Chondrocyte (in vitro differentiated cells): ENCODE results near the gene DRC3. TPM values are rescaled to one million over a fixed set of nuclear protein-coding genes. Genes with fewer than 3 reads are reported as not detected.

ENCODE experiments used
- DNase-seq: peaks from one replicate; pipeline ENCODE4 v3.0.0; 2021; ENCODE audit warnings: mixed read lengths, low spot score
- H3K27ac Mint-ChIP-seq: one replicate; pipeline ENCODE4 v1.8.0; 2021; ENCODE audit warnings: mild to moderate bottlenecking, moderate library complexity, mixed read lengths; ENCODE audit not compliant: unreplicated experiment
- H3K27me3 Mint-ChIP-seq: 2 replicates; pipeline ENCODE4 v1.8.0; 2021; ENCODE audit warnings: low read depth, mixed read lengths
- H3K36me3 Mint-ChIP-seq: 2 replicates; pipeline ENCODE4 v1.8.0; 2021; ENCODE audit warnings: low read depth, mixed read lengths
- H3K4me1 Mint-ChIP-seq: 2 replicates; pipeline ENCODE4 v1.8.0; 2021; ENCODE audit warnings: low read depth, mild to moderate bottlenecking, mixed read lengths
- H3K4me3 Mint-ChIP-seq: one replicate; pipeline ENCODE4 v1.8.0; 2021; ENCODE audit warnings: mild to moderate bottlenecking, moderate library complexity, mixed read lengths; ENCODE audit not compliant: unreplicated experiment
- H3K9me3 Mint-ChIP-seq: 2 replicates; pipeline ENCODE4 v1.8.0; 2021; ENCODE audit warnings: low read depth, mixed read lengths
- total RNA-seq: library from RNA; stranded (reverse); gene quantifications from 3 replicates; pipeline ENCODE4 v1.2.1, GENCODE V29; 2021
- TF ChIP-seq, protein P1 (sequence below): fragments of 200-600 bp; sonication (generic); IDR thresholded peaks from 2 replicates; pipeline ENCODE4 v1.5.0; 2021; ENCODE audit warnings: antibody characterized with exemption, mild to moderate bottlenecking, moderate library complexity

DRC3 gene
- total RNA-seq, 1 donor from 2014 or later = 1.2 TPM

DNA sequence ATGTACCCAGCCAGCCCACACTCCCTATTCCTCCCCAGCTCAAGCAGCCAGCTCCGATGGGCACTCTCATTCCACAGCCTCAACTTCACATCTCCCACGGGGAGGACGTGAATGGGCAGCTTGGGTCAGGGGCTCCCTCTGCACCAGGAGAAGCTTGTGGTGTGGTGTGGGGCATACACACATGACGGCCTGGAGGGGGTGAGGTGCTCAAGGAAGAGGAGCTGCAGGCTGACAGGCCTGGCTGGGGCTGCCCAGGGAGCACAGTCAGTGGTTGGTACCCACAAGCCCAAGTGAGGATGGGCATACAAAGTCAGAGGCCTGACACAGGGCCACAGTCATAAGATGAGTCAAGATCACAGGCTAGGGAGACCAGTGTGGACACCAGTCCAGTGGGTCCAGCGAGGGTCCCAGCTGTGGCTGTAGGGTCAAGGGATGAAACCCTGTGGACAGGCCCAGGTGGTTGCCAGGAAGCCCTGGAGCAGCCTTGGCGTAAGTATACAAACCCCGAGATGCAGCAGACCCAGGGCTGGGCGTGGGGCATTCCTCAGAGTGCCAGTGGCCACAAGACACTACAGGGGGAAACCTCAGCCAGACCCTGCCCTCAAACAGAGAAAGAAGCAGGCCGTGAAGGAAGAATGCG, 4.4 kb downstream of the DRC3 start:
- no peaks in the 10 kb centered on the region for H3K9me3 Mint-ChIP-seq
- no peaks in the 10 kb centered on the region for H3K36me3 Mint-ChIP-seq
- peaks cover 8% of the 10 kb centered on the region for H3K4me1 Mint-ChIP-seq
- TF ChIP-seq, protein P1, sequence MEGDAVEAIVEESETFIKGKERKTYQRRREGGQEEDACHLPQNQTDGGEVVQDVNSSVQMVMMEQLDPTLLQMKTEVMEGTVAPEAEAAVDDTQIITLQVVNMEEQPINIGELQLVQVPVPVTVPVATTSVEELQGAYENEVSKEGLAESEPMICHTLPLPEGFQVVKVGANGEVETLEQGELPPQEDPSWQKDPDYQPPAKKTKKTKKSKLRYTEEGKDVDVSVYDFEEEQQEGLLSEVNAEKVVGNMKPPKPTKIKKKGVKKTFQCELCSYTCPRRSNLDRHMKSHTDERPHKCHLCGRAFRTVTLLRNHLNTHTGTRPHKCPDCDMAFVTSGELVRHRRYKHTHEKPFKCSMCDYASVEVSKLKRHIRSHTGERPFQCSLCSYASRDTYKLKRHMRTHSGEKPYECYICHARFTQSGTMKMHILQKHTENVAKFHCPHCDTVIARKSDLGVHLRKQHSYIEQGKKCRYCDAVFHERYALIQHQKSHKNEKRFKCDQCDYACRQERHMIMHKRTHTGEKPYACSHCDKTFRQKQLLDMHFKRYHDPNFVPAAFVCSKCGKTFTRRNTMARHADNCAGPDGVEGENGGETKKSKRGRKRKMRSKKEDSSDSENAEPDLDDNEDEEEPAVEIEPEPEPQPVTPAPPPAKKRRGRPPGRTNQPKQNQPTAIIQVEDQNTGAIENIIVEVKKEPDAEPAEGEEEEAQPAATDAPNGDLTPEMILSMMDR = no peak
- no peak overlapping the region for H3K27ac Mint-ChIP-seq
- no peak for DNase-seq
- H3K27me3 Mint-ChIP-seq = no peaks in the 10 kb centered on the region
- H3K4me3 Mint-ChIP-seq = no peak overlapping the region

DNA sequence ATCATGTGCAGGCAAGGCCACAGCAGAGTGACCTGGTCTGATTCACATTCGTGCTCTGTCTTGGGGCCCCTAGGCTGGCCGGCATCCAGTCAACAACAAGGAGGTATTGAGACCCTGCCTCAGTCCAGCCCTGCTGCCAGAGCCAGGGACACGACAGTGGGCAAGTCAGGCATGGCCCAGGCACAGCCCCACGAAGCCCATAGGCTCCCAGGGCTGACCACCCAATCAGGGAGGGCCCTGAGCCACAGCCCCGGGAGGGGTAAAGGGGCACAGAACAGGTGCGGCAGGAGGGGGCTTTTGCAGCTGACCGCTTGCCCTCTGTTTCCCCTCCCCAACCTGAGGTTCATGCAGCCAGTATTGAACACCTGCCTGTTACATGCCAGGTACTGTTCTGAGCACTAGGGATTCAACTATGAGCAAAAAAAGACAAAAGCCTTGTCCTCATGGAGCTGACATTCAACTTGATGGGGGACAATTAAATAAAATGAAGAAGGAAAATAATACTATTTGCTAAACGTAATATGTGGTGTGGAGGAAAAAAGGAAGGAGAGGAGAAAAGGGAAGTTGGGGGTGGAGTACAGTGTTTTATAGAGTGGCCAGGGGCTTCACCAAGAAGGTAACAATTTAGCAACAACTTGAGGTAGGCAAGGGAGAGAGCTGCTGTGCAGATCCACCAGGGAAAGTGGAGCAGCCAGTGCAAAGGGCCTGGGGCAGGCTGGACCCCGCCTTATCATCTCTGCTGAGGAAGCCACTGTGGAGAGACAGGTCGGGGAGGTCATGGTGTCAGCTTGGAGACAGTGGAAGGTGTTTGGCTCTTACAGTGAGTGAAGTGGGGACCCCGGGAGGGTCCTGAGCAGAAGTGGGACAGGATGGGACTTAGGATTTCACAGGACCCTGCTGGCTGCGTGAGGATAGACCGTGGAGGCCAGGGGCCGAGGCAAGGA, 6.1 kb downstream of the DRC3 start:
- Mint-ChIP-seq H3K9me3 (no peaks in the 10 kb centered on the region), H3K36me3 (no peaks in the 10 kb centered on the region), H3K27ac (no peak overlapping the region), H3K27me3 (no peaks in the 10 kb centered on the region), H3K4me3 (no peak overlapping the region), H3K4me1 (no peaks in the 10 kb centered on the region)
- TF ChIP-seq, protein P1 = no peak
- peak; percentile 60 for DNase-seq

DNA sequence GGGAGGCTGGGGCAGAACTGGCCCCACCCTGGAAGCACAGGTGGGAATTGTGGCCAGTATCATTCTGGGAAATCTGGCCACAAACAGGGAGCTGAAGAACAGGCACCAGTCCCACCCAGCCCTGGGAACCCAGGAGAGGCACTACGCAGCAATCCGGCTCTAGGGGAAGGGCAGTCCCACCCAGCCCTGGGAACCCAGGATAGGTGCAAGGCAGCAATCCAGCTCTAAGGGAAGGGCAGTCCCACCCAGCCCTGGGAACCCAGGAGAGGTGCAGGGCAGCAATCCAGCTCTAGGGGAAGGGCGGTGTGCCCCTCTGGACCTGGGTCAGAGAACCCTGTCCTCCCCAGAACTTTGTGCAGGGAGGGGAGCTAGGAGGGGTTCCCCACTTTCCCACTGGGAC, 7.1 kb downstream of the DRC3 start:
- TF ChIP-seq, protein P1 = no peak
- Mint-ChIP-seq H3K36me3 (no peaks in the 10 kb centered on the region), H3K27ac (no peak overlapping the region), H3K9me3 (no peaks in the 10 kb centered on the region), H3K27me3 (no peaks in the 10 kb centered on the region), H3K4me3 (no peak overlapping the region), H3K4me1 (no peaks in the 10 kb centered on the region)
- peak; percentile 51 for DNase-seq

DNA sequence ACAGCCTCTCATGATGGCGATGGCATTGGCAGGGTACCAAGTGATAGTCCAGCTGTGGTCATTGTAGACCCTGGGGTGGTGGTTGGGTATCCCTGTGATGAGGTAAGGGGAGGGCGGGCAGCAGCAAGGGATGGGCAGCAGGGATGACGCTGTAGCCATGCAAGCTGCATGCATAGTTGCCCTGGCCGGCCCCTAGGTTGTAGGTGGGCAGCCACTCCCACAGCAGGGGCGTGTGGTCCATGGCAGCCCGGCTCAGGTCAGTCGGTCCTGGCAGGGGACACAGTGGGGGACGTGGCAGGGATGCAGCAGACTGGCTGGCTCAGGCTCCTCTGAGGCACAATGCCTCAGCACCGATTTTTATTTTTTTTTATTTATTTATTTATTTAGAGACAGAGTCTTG, 8.7 kb downstream of the DRC3 start:
- TF ChIP-seq, protein P1 = no peak
- Mint-ChIP-seq H3K27ac (no peak overlapping the region), H3K4me3 (no peak overlapping the region), H3K36me3 (no peaks in the 10 kb centered on the region), H3K4me1 (no peaks in the 10 kb centered on the region), H3K27me3 (no peaks in the 10 kb centered on the region), H3K9me3 (no peaks in the 10 kb centered on the region)
- peak; percentile 76 for DNase-seq

DNA sequence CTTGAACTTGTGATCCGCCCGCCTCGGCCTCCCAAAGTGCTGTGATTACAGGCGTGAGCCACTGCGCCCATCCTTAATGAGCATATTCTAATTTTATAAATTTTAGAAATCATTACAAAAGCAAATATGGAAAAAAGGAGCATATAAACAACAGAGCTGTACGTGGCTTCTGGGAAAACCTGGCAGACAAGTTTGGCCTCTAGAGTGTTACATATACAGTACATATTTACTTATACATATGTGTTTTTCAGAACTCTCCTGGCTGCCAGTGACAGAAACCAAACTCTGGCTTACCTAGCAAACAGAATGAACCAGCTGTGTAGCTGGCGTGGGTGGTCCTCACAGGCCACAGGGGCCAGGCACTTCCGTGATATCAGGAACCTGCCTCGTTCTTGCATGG, 10.1 kb downstream of the DRC3 start:
- TF ChIP-seq, protein P1 = no peak
- DNase-seq = peak; percentile 13
- Mint-ChIP-seq H3K27ac (no peak overlapping the region), H3K9me3 (no peaks in the 10 kb centered on the region), H3K4me3 (no peak overlapping the region), H3K36me3 (no peaks in the 10 kb centered on the region), H3K4me1 (no peaks in the 10 kb centered on the region), H3K27me3 (no peaks in the 10 kb centered on the region)
